ENCODE data around the gene XNDC1N. TPM values are rescaled to one million over a fixed set of nuclear protein-coding genes. Genes with fewer than 3 reads are reported as not detected.
A peak's percentile ranks its signal among the peaks of the same experiment; 100 is the strongest.

XNDC1N gene
- total and polyA plus RNA-seq, 2 of the 13 experiments (the other 11 are each of a cell fraction or from before 2014, with no cell fraction given), result 3.4 to 7.5 TPM

- H4K20me1 ChIP-seq (ENCODE audit: insufficient read depth, low read length), result peaks cover 10% of the 10 kb centered on the region
- H3K4me1 ChIP-seq (ENCODE audit: insufficient read depth, low read length), result peaks cover 62% of the 10 kb centered on the region
- H3K4me2 ChIP-seq (ENCODE audit: low read depth, low read length), result peak overlapping the region; percentile 58
- POLR2A ChIA-PET, result interaction anchor here (1.0 to 2.1 kb wide), 2 partner anchors 11 to 45 kb away, joined by 4 read pairs; no protein-coding TSS in a partner anchor
- in situ Hi-C loops (cut with HindIII; ENCODE audit: extremely low pct_ligation_motif_present, low pct_unique_long_range_greater_than_20kb) (no loop called here), intact Hi-C loops (cut with micrococcal nuclease; ENCODE audit: unreplicated experiment) (no loop called here)
- peaks cover 1 to 6% of the 10 kb centered on the region in 2 experiments; a peak in 1 of 5 replicates for H3K36me3 ChIP-seq (replicated peaks in 1 of 2; ENCODE audit: control insufficient read depth in 1 of 2, insufficient read depth in 2 of 2, low read length in 2 of 2)
- peaks cover 89% of the 10 kb centered on the region for H3K79me2 ChIP-seq (ENCODE audit: insufficient read depth, low read length)
- ATAC-seq (no peak), DNase-seq (ENCODE audit: low spot score) (no peak), FAIRE-seq (no peak)
- no TSS peak for BruUV-seq (replicated peaks)
- H3K9ac ChIP-seq (ENCODE audit: insufficient read depth, low read depth, low read length), result no peak overlapping the region; the same call in 1 of the 2 replicates
- H3K27me3 ChIP-seq (ENCODE audit: control insufficient read depth in 1 of 2, insufficient read depth in 2 of 2, low read length in 2 of 2), result no peaks in the 10 kb centered on the region; a peak in 1 of 5 replicates
- no peak overlapping the region for H3K4me3 ChIP-seq (replicated peaks in 1 of 3; ENCODE audit: insufficient read depth in 1 of 3, low read depth in 2 of 3, low read length in 3 of 3)
- CTCF ChIA-PET (ENCODE audit: low intra/inter-chr PET ratio, low total read pairs), result no interaction called here
- H3K27ac ChIP-seq (ENCODE audit: extremely low read length, insufficient read depth, low read length), result peak overlapping the region; percentile 17
- H3K9me3 ChIP-seq (ENCODE audit: low read length), result no peaks in the 10 kb centered on the region
- WGBS (ENCODE audit: low lambda C conversion rate), result 41% methylated on average over 4 of the region's 4 CpGs
- no peak for TF ChIP-seq AHR (CRISPR knock-in tag; IDR thresholded peaks at IDR 0.05)
- TF ChIP-seq ZNF280D (CRISPR knock-in tag; IDR thresholded peaks at IDR 0.05), result no peak
- no peak for TF ChIP-seq TAF1 (CRISPR knock-in tag; IDR thresholded peaks at IDR 0.05)
- TF ChIP-seq HNF4G (IDR thresholded peaks at IDR 0.05; ENCODE audit: borderline replicate concordance, low read depth, low read length), result no peak
- no peak for TF ChIP-seq HNF4G (CRISPR knock-in tag; IDR thresholded peaks at IDR 0.05; ENCODE audit: borderline replicate concordance, low read depth)
- TF ChIP-seq ZNF816 (CRISPR knock-in tag; IDR thresholded peaks at IDR 0.05; ENCODE audit: borderline replicate concordance), result no peak
- peak; percentile 46; the same call in 1 of the 2 replicates for TF ChIP-seq HNF4A (CRISPR knock-in tag; IDR thresholded peaks at IDR 0.05)
- TF ChIP-seq ZKSCAN8 (CRISPR knock-in tag; IDR thresholded peaks at IDR 0.05; ENCODE audit: borderline replicate concordance), result peak; percentile 87; the same call in 1 of the 2 replicates
- TF ChIP-seq THAP11 (CRISPR knock-in tag; IDR thresholded peaks at IDR 0.05), result no peak
- TF ChIP-seq ZBTB44 (CRISPR knock-in tag; IDR thresholded peaks at IDR 0.05), result no peak
- no peak overlapping the region for H2AFZ ChIP-seq (ENCODE audit: low read length)
Measured at GRCh38 chr11:71933141-71933933, 4.9 kb upstream of the XNDC1N start.
